NCI-H82 treated with DMSO at 0.1 percent for 48 hours (cell line): ENCODE measurements around the gene ACSS1.
"Not testable (repeated sequence)": the region's sequence is repeated elsewhere in the genome, so short reads cannot be mapped to it uniquely, and the experiment has no call there.

Experiments
- DNase-seq: peaks from one replicate; lab custom pipeline; 2025; ENCODE audit not compliant: unreplicated experiment; lab: John Stamatoyannopoulos, UW

Gene ACSS1

DNA sequence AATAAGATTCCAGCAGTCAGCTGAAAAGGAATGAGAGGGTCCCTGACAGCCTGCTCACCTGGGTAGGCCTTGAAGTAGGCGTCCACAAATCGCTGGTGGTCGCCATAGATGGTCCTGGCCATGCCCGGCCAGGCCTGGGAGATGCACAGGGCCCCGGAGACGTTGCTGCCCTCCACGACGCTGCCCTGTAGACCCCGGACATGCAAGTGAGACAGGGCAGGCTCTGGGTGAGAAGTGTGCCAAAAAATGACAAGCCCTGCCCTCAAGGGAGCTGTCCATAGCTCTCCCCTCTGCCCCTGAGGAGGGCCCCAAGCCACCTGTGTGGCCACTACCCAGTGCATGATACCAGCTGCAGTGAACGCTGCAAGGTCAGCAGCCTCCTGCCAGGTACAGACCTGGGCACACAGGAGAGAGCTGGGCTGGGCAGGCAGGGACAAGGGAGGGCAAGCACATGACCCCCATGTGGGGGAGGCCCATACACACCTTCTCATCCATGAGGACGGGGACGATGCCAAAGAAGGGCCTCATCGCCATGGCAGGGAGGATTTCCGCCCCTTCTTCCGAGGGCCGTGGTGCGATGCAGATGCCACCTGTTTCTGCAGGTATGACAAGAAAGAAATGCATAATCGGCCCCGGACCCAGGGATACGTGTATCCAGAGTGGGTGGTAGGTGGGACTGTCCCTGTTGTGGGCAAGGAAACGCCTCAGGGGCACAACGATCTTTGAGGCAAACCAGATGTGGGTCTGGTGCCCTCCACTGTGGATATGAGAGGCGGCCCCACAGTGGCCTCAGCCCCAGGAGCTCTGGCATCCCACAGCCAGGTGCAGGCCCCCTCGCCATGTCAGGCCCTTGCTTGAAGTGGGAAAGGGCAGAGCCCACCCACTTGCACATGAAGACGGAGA, 44.2 kb downstream of the ACSS1 start:
- DNase-seq, result no peak

DNA sequence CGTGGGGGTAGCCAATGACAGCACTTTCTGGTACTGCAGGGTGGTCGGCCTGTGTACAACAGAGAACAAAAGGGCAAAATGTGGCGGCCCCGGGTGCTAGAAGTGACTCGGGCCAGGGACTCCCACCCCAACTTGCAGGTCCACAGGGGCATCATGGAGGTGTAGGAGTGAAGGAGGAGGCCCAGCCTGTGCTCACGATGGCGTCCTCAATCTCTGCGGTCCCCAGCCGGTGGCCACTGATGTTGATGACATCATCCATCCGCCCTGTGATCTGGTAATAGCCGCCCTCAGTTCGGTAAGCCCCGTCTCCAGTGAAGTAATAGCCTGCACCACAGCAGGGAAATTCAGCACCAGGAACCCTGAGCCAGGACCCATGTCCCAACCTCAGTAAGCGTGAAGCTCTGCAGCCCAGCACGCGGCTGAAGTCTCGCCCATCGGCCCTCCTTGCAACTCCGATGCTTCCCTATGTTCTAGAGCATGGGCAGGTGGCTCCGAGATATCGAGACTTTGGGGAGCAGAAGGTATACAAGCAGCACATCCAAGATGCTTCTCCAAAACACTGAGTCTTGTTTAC, 45.2 kb downstream of the ACSS1 start:
- no peak for DNase-seq

DNA sequence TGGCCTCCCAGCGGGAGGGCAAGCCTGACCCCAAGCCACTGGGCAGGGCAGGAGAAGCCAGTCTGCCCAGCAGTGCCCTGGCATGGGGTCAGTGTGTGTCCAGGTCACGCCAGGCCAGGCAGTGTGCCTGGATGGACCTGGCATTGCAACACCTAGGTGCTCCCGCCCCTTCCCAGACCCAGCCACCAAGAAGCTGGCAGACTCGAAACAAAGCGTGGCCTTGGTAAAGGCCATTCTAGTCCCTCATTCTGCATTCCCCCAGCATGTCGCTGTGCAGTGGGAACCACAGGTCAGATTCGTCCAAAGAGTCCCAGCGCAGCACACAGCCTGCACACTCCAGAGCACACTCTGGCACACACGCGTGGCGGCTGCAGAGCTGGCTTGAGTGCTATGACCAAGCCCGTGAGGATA, 46.1 kb downstream of the ACSS1 start:
- DNase-seq, result no peak

DNA sequence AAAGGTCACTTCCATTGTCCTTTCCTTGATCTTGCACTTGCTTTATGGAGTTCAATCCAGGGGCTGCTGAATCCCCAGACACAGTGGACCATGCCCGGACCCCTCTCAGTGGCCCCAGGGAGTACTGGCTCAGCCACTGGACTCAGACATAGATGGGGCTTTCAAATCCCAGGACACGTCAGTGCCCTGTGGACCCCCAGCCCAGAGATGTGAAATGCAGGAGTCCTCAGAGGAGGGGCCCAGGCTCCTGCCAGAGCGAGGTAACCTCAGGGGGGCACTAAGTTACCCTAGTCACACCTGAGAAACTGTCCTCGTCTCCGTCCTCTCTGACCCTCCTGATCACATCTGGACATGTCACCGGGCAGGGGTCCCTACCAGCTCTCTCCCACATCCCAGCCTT, 46.7 kb downstream of the ACSS1 start:
- no peak for DNase-seq

DNA sequence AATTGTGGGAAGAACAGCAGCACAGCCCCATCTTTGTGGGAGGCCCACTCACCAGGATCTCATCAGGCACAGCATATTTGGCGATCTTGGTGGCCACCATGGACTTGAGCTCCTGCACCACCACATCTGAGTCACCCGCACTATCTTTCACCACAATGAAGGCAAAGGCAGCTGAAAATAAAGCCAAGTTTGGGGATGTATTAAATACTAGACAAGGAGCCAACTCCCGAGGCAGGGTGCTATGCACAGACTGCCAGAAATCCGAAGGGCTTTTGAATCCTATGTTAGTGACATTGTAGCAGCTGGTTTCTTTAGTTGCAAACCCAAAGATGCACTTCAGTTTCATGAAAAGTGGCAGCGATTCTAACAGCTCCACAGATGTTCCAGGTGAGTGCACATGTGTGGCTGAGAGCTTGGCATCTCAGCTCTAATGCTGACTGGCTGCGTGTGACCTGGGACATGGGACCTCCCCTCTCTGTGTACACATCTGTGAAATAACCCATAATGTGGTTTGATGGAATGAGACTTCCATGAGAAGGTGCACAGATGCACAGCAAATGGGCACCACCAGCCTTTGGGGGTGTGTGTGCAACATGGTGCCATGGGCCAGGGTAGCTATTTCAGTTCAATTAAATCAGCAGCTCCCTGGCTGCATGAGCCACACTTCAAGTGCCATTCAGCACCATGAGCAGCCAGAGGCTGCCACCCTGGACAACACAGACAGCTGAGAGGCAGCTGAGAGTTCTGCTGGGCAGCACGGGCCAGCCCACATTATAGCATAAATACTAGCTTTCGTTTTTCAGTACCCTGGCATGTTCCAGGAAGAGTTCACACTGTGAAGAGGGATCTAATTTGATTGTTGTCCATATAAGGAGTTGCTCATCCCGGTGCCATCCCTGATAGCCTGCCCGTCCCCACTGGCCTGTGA, 48.5 kb downstream of the ACSS1 start:
- DNase-seq, result no peak

DNA sequence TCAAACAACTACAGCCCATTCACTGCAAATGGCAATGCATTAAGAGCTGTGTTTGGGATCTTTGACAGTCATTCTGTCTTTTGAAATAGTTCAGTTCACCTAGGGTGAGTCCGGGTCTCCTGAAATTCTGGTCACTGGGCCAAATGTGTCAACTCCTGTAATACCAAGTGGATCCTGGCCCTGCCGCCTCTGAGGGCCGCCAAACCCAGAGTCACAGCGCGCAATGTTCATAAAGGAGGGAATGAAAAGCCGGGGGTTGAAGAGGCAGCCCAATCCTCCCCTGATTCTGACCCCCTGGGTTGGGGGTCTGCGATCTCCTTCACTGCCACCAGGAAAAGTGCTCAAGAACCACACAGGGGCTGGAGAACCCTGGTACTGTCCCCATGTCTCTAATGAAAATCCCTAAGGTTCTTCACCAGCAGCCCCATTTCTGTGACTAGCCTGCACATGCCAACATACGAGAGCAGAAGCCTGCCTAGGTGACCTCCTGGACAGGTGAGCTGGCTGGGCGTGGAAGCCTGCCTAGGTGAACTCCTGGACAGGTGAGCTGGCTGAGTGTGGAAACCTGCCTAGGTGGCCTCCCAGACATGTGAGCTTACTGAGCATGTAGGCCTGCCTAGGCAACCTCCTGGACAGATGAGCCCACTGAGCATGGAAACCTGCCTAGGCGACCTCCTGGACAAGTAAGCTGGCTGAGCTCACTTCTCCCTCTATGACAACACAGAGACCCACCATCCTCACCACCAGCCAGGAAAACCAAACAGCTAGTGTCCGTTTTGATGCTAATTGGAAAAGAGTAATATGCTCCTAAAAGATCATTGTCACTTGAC, 49.3 kb downstream of the ACSS1 start:
- no peak for DNase-seq

DNA sequence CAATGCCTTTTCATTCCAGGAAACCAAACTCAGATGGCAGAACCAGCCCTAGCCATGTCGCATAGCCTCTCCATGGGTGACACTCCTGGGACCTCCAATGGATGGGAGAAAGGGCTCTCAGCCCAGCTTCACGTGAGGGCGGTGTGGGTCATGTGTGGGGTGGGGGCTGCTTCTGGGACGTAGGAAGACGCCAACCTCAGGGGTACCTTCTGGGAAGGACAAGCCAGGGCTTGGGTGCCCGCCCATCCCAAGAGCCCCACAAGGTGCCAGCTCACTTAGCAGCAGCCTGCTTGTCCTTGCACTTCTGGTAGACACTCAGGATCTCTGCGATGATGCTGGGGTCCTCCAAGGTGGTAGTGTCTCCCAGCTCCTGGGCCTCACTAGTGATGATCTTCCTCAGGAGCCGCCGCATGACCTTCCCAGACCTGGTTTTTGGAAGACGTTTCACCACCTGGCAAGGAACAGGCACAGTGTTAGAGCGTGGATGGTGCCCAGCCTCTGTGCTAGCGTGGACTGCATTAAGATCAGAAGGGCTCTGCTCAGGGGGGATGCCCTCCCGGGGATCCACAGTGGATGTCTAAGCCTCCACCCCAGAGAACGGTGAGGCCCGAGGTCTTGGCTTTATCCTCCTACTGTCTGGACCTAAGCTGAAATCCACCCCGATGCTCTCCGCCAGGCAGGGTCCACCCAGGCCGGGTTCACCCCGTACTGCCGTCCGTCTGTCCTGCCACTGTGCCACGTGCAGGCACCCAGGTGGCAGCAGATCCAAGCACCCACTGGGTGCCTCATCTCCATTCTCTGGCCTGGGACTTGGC, 50.2 kb downstream of the ACSS1 start:
- no peak for DNase-seq

DNA sequence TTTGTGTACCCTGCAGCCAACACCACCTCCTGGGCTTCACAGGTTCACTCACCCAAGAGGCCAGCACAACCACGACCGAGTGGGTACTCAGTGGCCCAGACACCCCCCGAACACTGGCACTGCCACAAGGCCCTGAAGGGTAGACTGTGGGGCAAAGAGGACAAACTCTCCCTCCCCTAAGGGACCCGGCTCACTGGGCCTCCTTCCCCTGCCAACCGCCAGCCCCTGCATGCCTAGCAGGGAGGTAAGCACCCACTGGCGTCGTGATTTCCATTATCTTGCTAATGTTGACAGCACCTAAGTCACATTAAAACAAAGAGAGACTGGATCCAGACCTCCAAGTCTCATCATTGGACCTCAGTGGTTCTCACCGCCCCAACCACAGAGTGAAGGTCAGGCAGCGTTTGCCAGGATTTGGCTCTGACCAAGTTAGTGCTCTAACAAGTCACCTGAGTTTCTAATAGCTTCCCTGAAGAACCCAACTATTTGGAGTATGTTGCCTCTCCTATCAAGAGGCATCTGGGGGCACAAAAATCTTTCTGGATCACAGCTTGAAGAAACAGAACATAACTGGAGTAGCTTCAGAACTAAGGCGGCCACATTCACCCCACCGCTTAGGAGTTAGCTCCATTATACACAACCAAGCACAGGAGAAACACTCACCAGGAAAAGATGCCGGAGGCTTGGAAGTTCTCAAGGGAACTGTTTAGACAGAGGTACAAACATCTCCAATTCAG, 51.3 kb downstream of the ACSS1 start:
- DNase-seq, result no peak

DNA sequence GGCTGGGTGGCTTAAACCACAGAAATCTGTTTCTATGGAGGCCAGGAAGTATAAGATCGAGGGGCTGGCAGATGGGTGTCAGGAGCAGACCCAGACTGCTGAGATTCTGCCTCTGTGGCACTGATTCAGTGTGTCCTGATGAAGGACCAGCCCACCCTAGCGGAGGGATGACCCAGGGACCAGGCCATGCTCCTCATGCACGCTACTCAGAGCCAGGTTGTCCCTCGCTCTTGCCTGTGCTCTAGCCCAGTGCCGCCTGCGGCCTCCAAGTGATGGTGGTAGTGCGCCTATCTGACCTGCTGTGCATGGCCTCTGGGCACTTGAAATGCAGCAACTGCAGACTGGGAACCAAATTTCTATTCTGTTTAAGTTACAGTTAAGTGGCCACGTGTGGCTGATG, 52.3 kb downstream of the ACSS1 start:
- DNase-seq, result no peak

DNA sequence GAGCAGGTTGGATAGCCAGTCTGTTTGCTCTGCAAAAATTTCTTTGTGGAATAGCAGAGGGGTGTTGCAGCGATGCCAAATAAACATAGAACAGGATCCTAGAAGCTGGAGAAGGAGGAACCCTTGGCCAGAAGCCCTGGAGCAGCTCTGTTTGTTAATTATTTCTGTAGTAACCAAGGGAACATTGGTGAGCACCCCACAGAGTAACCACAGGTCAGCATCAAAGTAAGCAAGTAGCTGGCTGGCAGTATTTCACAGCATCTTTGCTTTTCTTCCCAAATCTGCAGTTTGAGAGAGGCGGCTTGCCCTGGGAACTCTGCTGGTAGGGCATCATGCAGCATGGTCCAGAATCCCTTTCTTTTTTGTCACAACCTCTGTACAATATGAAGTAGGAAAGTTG, 52.7 kb downstream of the ACSS1 start:
- no peak for DNase-seq

DNA sequence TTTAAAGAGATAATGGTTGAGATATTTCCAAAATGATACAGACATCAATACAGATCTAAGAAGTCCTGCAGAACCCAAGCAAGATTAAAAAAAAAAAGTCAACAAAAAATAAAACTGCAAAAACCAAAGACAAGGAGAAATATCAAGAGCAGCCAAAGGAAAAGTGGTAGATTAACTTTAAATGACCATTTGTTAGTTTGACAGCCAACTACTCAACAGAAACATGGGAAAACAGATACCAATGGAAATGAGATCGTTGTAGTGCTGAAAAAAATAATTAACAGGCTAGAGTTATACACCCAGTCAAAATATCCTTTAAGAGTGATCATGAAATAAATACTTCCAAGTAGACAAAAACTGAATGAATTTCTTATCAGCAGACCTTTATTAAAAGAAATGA, 54.9 kb downstream of the ACSS1 start:
- no peak for DNase-seq

DNA sequence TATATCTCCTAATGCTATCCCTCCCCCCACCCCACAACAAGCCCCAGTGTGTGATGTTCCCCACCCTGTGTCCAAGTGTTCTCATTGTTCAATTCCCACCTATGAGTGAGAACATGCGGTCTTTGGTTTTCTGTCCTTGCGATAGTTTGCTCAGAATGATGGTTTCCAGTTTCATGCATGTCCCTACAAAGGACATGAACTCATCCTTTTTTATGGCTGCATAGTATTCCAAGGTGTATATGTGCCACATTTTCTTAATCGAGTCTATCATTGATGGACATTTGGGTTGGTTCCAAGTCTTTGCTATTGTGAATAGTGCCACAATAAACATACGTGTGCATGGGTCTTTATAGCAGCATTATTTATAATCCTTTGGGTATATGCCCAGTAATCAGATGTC, 56.6 kb downstream of the ACSS1 start:
- DNase-seq, result not testable (repeated sequence)

DNA sequence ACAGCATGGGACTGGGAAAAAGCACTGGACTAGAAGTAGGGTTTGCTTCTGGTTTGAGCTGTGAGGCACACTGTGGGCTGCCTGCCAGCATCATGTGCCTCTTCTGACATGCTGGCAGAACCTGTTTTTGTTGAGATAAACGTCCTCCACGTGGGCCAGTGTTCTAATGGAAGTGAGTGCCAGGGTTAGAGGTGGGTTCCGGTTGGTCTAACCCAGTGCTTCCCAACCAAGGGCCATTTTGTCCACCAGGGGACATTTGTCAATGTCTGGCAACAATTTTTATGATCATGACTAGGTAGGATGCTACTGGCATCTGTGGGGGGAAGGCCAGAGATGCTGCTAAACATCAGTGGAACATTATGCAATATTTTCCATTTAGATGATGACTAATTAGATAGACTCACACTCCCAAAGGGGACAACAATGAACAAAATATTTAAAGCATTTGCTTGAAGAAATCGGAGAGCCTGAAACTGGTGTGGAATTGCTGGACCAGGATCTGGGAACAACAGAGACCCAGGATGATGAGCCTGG, 57.6 kb downstream of the ACSS1 start:
- no peak for DNase-seq

DNA sequence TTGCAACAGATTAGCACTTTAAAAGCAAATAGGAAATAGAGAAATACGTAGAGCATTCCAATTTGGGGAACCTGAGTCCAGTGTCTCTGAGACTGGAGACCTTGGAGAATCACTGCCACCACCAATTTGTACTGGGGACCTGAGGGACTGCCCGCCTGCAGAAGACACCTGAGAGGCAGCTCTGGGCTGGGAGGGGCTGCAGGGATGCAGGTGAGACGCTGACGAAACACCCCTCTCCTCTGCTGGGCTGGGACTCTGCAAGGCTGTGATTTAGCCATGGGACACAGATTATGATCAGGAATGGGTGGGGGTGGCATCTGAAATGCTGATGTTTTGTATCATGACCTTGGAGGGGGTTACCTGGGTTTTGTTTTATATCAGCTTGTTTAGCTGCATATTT, 58.4 kb downstream of the ACSS1 start:
- no peak for DNase-seq

DNA sequence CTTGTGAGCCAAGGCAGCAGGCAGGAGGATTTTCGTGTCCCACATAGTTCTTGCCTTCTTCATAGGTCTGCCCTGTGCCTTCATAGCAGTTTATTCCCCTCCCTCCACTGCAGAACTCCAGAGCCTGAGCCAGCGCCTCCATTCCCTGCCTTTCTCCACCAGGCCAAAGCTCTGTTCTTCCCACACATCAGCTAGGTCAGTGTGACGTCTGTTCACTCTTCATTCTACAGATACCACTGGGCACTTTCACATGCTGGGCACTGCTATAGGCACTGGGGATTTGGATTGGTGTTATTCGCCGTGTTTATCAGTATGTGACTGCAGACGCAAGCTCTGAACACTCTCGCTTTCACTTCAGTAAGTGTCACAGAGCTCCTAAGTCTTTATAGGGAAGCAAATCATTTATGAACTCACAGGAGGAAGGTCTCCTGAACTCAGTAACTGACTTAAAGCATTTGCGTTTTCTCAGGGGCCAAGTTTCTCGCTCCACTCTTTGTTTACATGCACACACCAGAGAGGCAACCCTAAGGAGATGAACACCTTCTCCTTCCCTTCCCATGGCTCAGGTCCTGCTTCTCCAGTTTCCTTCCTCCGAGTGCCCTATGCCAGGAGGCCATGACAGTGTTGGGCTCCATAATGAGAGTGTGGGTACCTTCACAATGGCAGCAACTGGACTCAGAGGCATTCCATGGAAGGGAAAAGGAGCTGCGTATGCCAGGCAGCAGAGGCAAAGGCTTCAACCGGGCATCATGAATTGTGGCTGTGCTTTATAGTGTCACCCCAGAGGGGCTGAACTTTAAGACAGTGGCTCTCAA, 59.1 kb downstream of the ACSS1 start:
- DNase-seq, result no peak

DNA sequence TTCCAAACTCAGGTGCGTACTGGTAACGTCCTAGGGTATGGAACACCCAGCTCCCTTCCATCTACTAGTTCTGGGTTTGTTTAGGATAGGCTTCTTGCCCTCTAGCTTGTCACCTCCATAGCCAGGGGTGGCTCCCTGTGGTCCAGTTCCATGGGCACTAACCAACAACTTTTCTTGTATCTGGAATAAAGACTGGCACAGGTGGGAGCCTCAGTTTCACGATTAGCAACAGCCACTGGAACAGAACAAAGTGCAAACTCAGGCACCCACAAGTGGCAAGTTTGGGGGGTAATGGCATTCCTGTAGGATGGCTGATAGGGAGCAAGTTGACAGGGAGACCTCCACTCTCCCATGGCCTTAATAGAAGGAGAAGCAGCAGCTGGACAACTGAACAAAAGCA, 59.8 kb downstream of the ACSS1 start:
- DNase-seq, result no peak

DNA sequence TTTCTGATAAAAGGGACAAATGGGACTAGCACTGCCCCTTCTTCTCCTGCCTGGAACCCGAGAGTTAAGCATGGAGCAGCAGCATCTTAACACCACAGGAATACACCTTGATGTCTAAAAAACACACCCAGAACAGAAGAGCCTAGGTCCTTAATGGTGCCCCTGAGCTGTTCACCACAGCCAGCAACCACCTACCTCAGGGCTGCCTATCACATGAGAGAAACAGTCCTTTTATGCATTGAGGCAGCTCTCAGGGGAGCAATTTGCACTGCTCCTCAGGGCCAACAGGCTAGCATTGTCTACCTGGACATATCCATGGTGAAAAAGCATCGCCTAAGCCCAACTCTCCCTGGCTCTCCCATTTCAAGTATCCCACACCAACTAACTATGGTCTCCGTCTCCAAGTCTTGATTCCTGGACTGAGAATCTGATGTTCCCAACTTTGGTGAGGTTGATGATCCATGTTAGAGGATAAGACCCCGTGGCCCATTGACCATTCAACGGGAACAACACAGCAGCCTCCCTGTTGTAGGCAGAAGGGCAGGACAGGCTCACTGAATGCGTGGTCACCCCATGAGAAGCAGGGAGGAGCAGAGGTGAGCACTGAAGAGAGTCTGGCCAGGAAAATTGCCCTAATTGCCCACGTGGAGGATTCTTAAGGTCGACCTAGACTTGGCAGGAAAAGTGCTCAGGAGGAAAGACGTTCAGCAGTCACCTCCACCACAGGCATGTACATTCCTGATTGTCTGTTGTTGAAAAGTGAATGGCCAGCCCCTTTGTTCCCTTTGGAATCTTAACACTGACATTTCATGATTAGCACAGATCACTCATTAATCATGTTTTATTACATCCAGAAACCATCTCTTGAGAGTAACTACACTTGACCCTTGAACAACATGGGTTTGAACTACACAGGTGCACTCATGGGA, 61.2 kb downstream of the ACSS1 start:
- no peak for DNase-seq
